ENCODE data around the gene TCAIM.
"Not testable (repeated sequence)": the region's sequence is repeated elsewhere in the genome, so short reads cannot be mapped to it uniquely, and the experiment has no call there.

Gene TCAIM

DNA sequence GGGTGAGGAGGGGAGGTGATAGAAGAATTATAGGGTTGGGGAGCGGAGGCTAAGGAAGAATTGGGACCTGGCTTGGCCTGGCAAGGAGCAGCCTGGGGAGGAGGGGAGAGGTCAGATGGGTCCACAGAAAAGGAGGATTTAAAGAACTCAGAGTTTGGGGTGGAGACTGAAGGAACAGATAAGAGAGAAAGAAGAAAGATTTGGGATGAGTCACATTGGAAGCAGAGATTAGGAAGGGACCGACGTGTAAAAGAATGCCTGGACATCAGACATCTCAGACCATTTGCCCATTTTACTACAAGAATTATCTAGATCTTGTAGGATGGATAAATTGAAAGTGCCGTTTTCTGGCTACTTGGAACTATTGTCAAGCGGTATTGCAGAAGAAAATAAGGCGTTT lies 10.4 kb downstream of the TCAIM start:
- DNase-seq: no peak

DNA sequence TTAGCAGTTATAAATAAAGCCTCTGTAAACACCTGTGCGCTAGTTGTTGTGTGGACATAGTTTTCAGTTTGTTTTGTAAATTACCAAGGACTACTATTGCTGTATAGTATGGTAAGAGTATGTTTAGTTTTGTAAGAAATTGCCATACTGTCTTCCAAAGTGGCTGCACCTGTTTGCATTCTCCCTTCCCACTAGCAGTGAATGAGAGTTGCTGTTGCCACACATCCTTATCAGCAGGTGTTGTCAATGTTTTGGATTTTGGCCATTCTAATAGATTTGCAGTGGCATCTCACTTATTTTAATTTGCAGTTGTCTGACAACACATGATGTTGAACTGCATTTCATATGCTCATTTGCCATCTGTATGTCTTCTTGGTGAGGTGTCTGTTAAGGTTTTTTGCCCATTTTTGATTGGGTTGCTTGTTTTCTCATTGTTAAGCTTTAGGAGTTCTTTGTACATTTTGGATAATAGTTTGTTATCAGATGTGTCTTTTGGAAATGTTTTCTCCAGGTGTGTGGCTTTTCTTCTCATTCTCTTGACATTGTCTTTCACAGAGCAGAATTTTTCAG lies 14.9 kb downstream of the TCAIM start:
- DNase-seq: no peak

DNA sequence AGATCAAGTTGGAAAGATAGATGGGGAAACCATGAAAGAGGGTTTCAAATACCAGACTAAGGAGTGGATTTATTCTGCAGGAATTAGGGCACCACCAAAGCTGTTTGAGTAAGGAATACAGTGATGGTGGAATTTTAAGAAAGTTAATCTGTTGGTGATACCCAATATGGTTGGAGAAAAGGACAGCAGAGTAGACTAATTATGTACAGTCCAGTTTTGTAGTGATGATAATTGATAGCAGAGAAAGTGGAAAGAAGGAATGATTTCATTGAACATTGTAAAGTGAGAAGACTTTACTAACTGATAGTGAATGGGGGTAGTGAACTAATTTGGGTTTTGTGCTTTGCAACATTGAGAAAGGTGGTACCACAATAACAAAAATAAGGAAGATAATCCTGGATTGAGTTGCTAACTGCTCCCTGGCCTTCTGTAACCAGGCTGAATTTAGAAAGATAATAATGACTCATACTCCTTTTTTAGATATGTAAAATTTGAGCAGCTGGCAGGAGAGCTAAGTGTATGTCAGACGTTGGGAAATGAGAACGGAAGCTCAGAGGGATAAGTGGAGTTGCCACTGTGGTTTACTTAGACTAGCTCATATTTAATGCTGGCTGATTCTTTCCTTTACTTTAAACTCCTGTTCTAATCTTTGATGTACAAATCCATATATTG lies 16.9 kb downstream of the TCAIM start:
- no peak for DNase-seq

DNA sequence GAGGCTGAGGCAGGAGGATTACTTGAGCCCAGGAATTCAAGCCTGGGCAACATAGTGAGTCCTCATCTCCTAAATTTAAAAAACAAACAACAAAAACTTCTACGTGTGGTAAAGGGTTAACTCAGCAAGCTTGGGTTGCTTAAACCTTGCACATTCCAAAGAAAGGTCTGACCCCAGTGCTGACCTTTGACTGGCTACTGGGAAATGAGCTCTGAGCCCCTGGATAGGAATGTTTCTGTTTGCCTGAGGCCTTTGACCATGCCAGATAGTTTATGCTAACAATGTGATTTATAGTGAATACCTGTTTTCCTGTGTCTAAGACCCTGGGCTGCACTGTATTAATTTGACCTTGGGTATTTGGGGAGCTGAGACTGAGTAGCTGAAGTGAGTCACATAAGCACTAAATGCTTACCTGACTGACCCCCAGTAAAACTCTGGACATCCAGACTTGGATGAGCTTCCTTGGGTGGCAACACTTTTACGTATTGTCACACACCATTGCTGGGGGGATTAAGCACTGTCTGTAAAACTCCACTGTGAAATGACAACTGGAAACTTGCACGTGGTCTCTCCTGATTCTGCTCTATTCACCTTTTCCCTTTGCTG lies 20.7 kb downstream of the TCAIM start:
- no peak for DNase-seq

DNA sequence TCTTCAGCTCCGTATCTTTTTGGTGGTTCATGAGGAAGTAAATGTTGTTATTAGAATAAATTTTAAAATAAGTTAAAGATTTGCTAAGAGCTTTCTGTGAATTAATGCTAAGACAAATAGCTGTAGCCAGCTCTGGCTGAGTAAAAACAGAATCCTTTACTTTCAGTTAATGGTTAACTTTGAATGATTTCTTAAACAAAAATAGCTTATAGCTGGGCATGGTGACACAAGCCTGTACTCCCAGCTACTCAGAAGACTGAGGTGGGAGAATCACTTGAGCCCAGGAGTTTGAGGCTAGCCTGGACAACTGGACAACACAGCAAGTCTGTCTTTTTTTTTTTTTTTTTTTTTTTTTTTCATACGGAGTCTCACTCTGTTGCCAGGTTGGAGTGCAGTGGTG lies 25.0 kb downstream of the TCAIM start:
- DNase-seq: no peak

DNA sequence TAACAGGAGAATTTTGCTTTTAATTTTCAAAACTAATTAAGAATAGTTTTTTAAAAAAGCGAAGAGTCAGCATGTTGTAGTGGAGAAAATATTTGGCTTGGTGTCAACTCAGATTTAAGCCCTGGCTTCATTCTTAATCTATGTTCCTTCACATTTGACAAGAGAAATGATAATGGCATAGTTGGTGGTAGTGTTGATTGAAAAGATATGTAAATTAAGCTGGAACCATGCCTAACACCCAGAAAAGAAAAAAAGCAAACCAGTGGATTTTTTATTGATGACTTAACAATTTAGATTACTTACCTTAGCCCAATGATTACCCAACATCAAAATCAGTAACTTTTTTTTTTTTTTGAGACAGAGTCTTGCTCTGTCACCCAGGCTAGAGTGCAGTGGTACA lies 27.4 kb downstream of the TCAIM start:
- DNase-seq: no peak

DNA sequence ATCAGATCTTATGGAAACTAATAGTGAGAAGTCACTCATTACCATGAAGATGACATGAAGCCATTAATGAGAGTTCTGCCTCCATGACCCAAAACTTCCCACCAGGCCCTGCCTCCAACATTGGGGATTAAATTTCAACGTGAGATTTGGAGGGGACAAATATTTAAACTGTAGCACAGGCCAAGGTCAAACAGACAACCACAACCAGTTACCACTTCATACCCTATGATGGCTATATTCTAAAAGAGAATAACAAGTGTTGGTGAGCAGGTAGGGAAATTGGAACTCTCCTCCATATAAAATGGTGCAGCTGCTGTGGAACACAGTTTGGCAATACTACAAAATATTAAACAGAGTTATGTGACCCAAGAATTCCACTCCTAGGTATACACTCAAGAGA lies 36.9 kb downstream of the TCAIM start:
- DNase-seq: no peak

DNA sequence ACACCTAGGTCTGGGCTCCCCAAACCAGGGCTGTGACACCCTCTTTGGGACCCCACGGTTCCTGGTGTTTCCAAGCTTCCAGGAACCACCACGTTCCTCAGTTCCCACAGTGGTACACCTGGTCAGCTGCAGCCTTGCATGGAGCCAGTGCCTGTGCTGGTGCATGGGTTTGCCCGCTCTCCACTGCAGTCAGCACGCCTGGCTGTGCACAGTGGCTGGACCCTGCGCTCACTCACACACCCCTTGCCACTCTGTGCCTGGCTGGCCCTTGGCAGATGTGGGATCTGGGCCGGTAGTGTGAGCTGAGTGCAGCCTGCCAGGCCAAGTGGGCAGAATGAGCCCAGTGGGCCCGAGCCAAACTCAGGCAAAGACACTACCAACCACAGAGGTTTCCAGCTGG lies 48.8 kb downstream of the TCAIM start:
- DNase-seq: no peak

DNA sequence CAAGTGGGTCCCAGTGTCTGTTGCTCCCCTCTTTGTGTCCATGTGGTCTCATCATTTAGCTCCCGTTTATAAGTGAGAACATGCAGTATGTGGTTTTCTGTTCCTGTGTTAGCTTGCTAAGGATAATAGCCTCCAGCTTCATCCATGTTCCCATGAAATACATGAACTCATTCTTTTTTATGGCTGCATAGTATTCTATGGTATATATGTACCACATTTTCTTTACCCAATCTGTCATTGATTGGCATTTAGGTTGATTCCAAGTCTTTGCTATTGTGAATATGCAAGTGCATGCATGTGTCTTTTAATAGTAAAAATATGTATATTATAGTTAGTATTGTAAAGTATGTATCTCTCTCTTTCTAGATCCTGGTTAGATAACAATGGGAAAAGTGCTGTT lies 53.9 kb downstream of the TCAIM start:
- DNase-seq: no peak

DNA sequence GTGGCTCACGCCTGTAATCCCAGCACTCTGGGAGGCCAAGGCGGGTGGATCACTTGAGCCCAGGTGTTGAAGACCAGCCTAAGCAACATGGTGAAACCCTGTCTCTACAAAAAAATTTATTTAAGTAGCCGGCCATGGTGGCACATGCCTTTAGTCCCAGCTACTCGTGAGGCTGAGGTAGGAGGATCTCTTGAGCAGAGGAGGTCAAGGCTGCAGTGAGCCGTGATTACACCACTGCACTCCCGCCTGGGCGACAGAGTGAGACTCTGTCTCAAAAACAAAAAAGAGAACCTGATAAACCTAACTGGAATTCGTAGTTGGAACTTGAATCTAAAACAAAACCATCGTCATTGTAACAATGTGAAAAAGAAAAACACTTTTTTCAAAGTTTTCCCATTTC lies 57.1 kb downstream of the TCAIM start:
- DNase-seq: no peak

DNA sequence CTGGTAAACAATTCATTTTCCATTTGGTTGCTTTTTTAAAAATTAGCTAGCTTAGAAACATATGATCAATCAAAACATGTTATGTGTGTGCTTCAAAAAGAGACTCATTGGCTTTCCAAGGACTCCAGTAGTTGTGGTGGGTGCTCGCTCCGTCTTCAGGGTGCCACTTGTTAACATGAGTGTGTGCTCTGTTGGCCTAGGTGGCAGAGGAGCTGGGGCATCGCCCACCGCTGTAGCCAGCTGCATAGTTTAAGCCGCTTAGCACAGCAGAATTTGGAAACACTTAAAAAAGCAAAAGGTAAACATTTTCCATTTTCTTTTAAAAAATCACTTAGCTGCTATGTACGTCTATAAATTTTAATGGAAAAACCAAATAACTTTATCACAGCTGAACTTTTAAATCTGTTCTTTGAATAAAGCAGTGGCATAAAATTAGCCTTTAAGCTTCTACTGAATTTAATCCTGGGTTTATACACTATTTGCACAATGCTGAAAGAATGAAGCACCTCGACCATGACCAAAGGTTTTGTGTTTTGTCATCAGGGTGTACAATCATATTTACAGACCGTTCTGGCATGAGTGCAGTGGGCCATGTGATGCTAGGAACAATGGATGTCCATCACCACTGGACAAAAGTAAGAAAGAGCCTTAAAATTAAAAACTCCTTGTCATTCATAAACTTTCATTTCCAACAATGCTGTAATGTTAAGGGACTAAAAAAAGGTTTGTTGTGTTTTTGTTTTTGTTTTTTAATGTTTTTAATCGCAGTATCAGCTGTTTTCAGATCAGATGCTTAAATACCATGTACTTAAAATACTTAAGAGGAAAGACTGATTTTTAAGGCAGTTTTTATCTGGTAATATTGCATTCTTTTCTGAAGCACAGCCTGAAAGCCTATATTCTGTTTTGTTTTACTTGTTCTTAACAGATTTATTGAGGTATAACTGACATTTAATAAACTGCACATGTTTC lies 57.9 kb downstream of the TCAIM start:
- no peak for DNase-seq

DNA sequence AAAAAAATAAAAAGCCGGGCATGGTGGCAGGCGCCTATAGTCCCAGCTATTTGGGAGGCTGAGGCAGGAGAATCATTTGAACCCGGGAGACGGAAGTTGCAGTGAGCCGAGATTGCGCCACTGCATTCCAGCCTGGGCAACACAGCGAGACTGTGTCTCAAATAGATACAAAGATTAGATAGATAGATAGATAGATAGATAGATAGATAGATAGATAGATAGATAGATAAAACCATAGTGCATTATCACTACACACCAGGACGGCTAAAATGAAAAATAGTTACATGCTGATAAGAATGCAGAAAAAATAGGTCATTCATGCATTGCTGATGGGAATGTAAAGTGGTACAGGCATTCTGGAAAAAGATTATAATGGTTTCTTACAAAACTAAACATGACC lies 59.7 kb downstream of the TCAIM start:
- not testable (repeated sequence) for DNase-seq

DNA sequence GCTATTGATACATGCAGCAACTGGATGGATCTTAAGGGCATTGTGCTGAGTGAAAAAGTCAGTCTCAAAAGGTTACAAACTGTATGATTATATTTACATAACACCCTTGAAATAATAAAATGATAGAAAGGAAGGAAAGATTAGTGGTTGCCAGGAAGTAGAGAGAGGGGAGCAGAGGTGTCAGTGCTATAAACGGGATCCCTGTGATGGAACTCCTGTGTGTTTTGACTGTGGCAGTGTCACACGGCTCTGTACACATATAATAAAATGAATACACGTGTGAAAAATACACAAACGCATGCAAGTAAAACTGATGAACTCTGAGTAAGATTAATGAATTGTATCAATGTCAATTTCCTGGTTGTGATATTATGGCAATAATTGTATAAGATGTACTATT lies 60.3 kb downstream of the TCAIM start:
- no peak for DNase-seq

DNA sequence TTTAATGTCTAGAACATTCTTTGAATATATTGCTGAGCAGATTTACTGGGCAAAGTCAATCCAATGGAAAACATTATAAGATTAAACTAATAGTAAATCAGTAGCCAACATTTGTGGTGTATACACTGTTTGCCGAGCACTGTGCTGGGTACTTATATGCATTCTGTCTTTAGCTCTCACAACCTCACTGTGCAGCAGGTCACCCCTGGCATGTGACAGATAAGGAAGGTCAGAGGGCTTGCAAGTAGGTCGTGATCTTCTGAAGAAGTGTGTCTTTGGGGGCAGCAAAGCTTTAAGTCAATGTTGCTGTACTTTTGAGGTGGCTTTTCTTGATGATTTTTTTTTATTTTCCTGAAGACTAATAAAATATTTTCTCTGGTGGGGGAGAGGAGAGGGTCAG lies 62.2 kb downstream of the TCAIM start:
- DNase-seq: no peak

DNA sequence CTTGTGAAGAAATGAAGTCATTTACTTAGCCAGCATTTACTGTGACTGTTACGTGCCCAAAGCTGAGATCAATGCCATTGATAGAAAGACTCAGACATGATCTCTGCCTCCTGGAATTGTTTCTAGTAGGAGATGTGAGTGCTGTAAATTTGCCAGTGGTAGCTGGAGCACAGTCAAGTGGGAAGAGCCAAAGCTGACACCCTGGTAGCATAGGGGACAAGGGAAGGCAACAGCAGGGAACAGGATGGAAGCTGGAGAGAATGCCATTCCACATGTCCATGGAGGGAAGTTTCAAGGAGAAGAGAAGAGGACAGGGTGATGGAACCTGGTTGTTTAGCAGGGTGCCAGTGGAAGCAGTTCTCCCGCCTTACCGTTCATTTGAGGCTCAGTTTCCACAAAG lies 64.0 kb downstream of the TCAIM start:
- no peak for DNase-seq

DNA sequence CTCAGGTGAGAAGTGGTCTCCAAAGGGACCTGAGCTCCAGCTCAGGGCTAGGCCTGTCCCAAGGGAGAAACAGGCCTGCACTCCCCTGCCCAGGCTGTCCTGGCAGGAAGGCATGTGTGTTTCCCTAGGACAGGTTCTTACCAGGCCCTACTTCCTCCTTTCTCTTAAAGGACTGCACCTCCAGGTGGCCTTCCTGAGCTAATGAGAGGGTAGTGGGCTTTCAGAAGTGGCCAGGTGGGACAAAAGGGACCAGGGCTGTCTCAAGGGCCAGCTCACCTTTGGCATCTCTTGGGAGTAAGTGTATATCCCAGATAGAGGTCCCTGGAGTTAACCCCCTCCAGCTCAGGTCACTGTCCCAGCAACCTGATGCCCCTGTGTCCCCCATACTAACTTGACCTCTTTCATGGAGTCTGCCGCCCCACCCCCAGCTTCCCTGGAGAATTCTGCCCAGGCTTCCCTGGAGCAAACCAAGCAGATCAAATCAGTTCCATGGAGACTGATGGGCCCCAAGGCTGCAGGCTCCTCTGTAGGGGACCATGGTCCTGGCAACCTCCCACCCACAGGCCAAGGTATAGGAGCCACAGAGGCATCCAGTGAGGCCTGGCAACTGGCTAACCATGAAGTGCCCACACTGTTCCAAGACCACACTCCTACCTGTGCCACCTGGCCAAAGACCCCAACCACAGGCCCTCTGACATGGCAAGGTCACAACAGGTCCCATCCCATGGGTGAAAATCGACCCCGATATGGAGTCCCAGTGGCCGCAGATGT lies 71.3 kb downstream of the TCAIM start:
- no peak for DNase-seq

DNA sequence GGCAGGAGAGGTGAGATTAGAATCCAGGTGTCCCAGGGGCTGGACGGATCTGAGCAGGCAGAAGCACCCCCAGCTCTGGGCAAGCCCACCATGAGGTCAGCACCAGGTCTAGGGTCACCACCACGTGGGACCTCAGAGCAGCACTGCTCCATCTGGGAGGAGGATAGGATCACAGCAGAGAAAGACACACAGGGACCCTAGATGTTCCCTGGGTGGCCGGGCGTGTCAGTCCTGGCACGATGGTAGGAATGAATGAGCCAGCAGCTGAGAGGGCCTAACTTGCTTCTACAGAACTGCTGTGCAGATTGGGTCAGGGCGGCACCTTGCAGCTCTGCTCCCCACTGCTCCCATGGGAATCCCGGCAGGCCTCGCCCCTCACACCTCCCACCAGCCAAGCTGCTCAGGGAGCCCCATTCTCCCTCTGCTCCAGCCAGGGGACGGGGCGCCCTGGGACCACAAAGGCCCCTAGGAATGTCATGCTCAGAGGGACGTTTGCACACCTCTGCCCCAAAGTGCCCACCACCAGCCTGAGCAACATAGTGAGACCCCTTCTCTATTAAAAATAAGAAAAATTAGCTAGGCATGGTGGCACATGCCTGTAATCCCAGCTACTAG lies 72.6 kb downstream of the TCAIM start:
- DNase-seq: no peak

DNA sequence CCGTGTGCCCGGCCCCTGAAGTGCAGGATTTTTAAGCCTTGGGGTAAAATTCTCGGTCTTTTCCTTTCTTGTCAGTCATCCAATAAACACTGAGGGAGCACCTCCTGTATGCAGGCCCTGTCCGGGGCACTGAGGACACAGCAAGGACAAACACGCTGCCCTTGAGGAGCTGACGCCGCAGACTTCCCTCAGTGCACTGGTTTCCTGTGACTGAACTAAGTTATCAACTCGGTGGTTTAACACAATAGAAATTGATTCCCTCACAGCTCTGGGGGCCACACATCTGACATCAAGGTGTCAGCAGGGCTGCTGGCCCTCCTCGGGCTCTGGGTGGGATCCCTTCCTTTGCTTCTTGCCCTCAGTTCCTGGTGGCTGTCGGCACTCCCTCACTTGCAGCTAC lies 73.8 kb downstream of the TCAIM start:
- DNase-seq: no peak

DNA sequence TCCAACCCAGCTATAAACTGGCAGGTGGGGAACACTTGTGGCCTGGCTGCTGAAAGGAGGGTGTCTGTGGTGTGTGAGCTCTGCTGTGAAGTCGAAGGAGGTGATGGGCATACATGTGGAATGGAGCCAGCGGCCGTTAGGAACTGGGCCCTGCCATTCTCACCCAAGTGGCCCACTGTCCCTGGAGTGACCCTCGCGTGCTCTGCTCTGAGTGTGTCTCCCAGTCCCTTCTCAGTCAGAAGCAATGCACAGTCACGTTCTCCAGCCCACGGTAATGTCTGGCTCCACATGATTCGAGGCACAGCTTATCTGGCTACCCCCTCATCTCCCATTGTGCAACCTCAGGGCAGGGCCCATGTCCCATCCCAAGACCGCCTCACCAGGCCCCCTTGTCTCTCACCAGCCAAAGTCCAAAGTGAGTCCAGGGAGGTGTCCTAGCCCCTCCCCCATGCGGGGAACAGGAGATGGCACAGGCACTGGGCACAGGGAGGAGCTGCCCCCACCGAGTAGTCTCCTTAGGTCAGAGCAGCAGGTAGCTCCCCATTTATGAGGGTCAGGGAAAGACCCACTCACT lies 76.0 kb downstream of the TCAIM start:
- no peak for DNase-seq

DNA sequence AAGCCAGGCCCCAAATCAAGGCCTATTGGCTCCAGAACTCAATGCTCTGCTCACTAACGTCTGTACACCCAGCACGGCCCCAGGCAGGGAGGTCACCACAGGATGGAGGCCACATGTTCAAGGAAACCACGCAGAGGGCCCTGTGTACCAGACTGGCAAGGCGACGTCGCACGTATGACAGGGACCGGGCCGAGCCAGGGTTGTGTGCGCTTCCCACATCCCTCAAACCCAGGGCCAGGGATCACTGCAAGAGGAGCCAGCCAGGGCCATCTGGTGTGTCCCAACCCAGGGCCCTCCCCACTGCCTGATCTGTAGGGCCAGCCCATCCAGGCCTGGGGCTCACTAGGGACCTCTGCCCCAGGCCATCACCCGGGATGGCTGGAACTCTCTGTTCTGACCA lies 76.9 kb downstream of the TCAIM start:
- no peak for DNase-seq

DNA sequence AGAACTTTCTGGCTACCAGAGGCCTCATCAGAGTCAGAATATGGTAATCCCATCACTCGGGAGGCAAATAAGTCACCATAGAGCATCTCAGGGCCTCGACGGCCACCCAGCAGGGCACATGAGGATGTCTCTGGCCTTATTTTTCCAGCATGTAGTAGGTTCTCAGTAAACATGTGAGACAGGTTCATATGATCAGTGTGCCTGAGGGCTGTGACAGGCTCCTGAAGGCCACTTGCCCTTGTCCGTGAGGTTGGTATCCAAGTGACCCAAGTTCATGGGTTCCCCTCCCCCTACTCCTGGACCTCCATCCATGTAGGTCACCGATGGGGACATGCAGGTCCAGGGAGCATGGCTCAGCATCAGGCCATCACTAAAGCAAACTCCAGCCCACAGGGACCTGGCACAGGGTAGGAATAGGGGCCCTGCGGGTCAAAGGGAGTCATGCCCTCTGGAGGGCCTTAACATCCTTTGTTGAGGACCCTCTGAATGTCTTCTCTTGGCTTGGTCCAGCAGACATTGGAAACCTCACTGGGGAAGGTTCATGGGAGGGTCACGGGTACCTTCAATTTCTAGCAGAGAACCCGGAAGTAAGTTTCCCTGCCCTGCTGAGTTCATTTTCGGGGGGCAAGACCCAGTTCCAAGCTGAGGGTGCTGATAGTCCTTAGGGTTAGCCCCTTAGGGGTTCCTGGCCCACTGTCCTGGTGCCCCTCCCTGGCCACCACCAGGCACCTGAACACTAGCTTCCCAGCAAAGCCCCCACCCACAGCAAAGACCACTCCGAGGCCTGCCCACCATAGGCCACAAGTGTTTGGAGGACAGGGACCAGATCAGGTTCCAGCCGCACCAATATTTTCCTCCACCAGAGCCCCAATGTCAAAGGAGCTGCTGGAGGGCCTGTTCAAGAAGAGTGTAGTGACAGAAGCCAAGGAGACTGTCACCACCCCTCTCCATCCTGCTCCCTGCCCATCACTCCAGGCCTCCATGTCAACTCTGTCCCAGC lies 77.8 kb downstream of the TCAIM start:
- DNase-seq: no peak
